K562 (cell line): Measurements from ENCODE around the gene ATL2. TPM values are rescaled to one million over a fixed set of nuclear protein-coding genes. Genes with fewer than 3 reads are reported as not detected.

Source experiments
- ATAC-seq: fragments of 200-7000 bp; cut with Tn5 transposase; 3 replicates; pipeline ENCODE4 v1.9.1; 2020; ENCODE audit warnings: moderate library complexity
- BruUV-seq: library from RNA; stranded (reverse); fragments of 400-500 nt; replicated peaks from 2 replicates; lab custom pipeline; 2021; lab: Mats Ljungman, UMichigan
- CTCF ChIA-PET: fragments of 300-600 bp; formaldehyde crosslinking; extraction: SDS; loops from one replicate; lab custom pipeline; 2021; ENCODE audit warnings: low intra/inter-chr PET ratio; lab: Yijun Ruan, JAX
- POLR2A ChIA-PET: fragments of 300-600, 350-650 bp; sonication (Branson Sonifier 250); formaldehyde crosslinking; extraction: SDS; loops from one replicate; lab custom pipeline; 2021; ENCODE audit warnings: antibody characterized with exemption, inconsistent platforms; lab: Yijun Ruan, JAX
- DNase-seq, 4 experiments: peaks; one replicate each; pipeline versions ENCODE4 v3.0.0 to v3.0.0-alpha.2; 2011 to 2018; ENCODE audit warnings: low spot score in 3 of 4, mixed read lengths in 3 of 4; ENCODE audit errors: extremely low read depth in 1 of 4
- FAIRE-seq: peaks from 2 replicates; lab custom pipeline; 2011; peaks lifted over from hg19 to GRCh38; lab: Jason Lieb, UNC
- H2AFZ ChIP-seq: 2 replicates; pipeline ENCODE4 v1.6.0; 2011; ENCODE audit warnings: low read depth, low read length, control low read depth, inconsistent platforms
- H3K27ac ChIP-seq: fragments of 200-600 bp; 3 replicates; pipeline ENCODE4 v1.8.0; 2011; ENCODE audit warnings: low read depth, mild to moderate bottlenecking, control low read depth, inconsistent platforms, low read length, moderate library complexity, mixed read lengths; ENCODE audit errors: extremely low read depth
- H3K27me3 ChIP-seq, 2 experiments: fragments of 300-600 bp in 1 of 2; 2 replicates in 1 of 2; 3 replicates in 1 of 2; pipeline versions ENCODE4 v1.6.0 to v1.8.0; 2011; ENCODE audit warnings: inconsistent platforms in 2 of 2, low read length in 2 of 2, mild to moderate bottlenecking in 1 of 2, mixed read lengths in 1 of 2, moderate library complexity in 1 of 2; ENCODE audit not compliant: control insufficient read depth in 2 of 2, insufficient read depth in 2 of 2
- H3K36me3 ChIP-seq: fragments of 300-600 bp; 3 replicates; pipeline ENCODE4 v1.8.0; 2011; ENCODE audit warnings: mild to moderate bottlenecking, low read length, inconsistent platforms; ENCODE audit not compliant: control insufficient read depth, insufficient read depth
- H3K4me1 ChIP-seq, 2 experiments: fragments of 200-600 bp in 1 of 2; replicated peaks in 1 of 2; 2 replicates in 1 of 2; 3 replicates in 1 of 2; pipeline versions ENCODE4 v1.5.1 to v1.8.0; 2011; ENCODE audit warnings: inconsistent platforms in 2 of 2, low read length in 2 of 2, mild to moderate bottlenecking in 1 of 2, mixed read lengths in 1 of 2, moderate library complexity in 1 of 2; ENCODE audit not compliant: control insufficient read depth in 2 of 2, insufficient read depth in 2 of 2
- H3K4me2 ChIP-seq: 2 replicates; pipeline ENCODE4 v1.6.1; 2011; ENCODE audit warnings: low read length, control low read depth, inconsistent platforms, mixed read lengths; ENCODE audit not compliant: insufficient read depth
- H3K4me3 ChIP-seq: fragments of 200-600 bp; sonication (generic), shearing (Covaris generic); 2 replicates; pipeline ENCODE4 v1.5.1; 2016; ENCODE audit warnings: control low read depth, inconsistent platforms
- H3K79me2 ChIP-seq: fragments of 200-600 bp; 3 replicates; pipeline ENCODE4 v1.8.0; 2011; ENCODE audit warnings: low read length, inconsistent platforms; ENCODE audit not compliant: control insufficient read depth, insufficient read depth
- H3K9ac ChIP-seq, 2 experiments: 2 replicates each; pipeline versions ENCODE4 v1.6.0 to v1.6.1; 2011; ENCODE audit warnings: low read depth in 2 of 2, low read length in 2 of 2, control low read depth in 1 of 2, inconsistent platforms in 1 of 2, mild to moderate bottlenecking in 1 of 2, mixed read lengths in 1 of 2; ENCODE audit not compliant: insufficient read depth in 1 of 2
- H3K9me1 ChIP-seq: one replicate; pipeline ENCODE4 v1.6.0; 2011; ENCODE audit warnings: inconsistent platforms, mild to moderate bottlenecking, low read length, moderate library complexity; ENCODE audit not compliant: control insufficient read depth, insufficient read depth
- H3K9me3 ChIP-seq: replicated peaks from 2 replicates; pipeline ENCODE4 v1.5.1; 2011; ENCODE audit warnings: low read depth, low read length, inconsistent platforms; ENCODE audit not compliant: control insufficient read depth, insufficient read depth
- H4K20me1 ChIP-seq: replicated peaks from 2 replicates; pipeline ENCODE4 v1.6.1; 2011; ENCODE audit warnings: low read length, inconsistent platforms, mixed read lengths; ENCODE audit not compliant: control insufficient read depth, insufficient read depth
- CBX8 ChIP-seq: fragments of 200-600 bp; sonication (generic); IDR thresholded peaks from 2 replicates; pipeline ENCODE4 v1.6.1; 2012; ENCODE audit warnings: borderline replicate concordance, mixed run types, low read depth, mild to moderate bottlenecking, moderate library complexity, mixed read lengths, low read length, control low read depth, inconsistent platforms; ENCODE audit not compliant: poor library complexity, severe bottlenecking; ENCODE audit errors: extremely low read depth
- HMG20B ChIP-seq: fragments of 250-450 bp; sonication (Bioruptor Pico); IDR thresholded peaks from 2 replicates; pipeline ENCODE4 v1.5.0; 2021; ENCODE audit warnings: mild to moderate bottlenecking
- KDM5B ChIP-seq: fragments of 200-600 bp; sonication (generic); IDR thresholded peaks from 2 replicates; pipeline ENCODE4 v1.6.1; 2012; ENCODE audit warnings: low read depth, mild to moderate bottlenecking, moderate library complexity, low read length, control low read depth, inconsistent platforms; ENCODE audit not compliant: insufficient replicate concordance
- MEF2D ChIP-seq: conservative IDR thresholded peaks from 2 replicates; pipeline ENCODE4 v1.6.1; 2016; ENCODE audit warnings: low read depth, missing genetic modification characterization, missing compliant biosample characterization
- NFE2L1 ChIP-seq: fragments of 450-650 bp; IDR thresholded peaks from 2 replicates; pipeline ENCODE4 v1.6.1; 2016; ENCODE audit warnings: missing genetic modification characterization, low read depth, mild to moderate bottlenecking, missing compliant biosample characterization, moderate library complexity, borderline replicate concordance
- PCBP2 ChIP-seq: fragments of 200-400 bp; formaldehyde crosslinking; IDR thresholded peaks from 2 replicates; pipeline ENCODE4 v1.6.1; 2018; ENCODE audit warnings: low read length, low read depth, mild to moderate bottlenecking, moderate library complexity; ENCODE audit not compliant: poor library complexity, severe bottlenecking
- POLR2AphosphoS5 ChIP-seq: IDR thresholded peaks from 2 replicates; pipeline ENCODE4 v1.6.1; 2011; ENCODE audit warnings: mild to moderate bottlenecking, low read depth, low read length, moderate library complexity; ENCODE audit not compliant: control insufficient read depth, insufficient read depth
- TBP ChIP-seq: optimal IDR thresholded peaks from 2 replicates; pipeline ENCODE3; 2011; ENCODE audit warnings: low read depth, low read length, improper control_type of control experiment
- ZNF121 ChIP-seq: sonication (generic); formaldehyde crosslinking; conservative IDR thresholded peaks from 2 replicates; pipeline ENCODE4 v1.8.0; 2022; ENCODE audit warnings: missing genetic modification reagents
- ZNF133 ChIP-seq: fragments of 250-450 bp; sonication (Bioruptor Pico); IDR thresholded peaks from 2 replicates; pipeline ENCODE4 v1.4.0; 2020; ENCODE audit warnings: mild to moderate bottlenecking
- ZNF512 ChIP-seq: IDR thresholded peaks from 2 replicates; pipeline ENCODE4 v1.6.1; 2016; ENCODE audit warnings: missing genetic modification characterization, missing compliant biosample characterization
- ZNF79 ChIP-seq: fragments of 250-450 bp; sonication (Bioruptor Pico); IDR thresholded peaks from 2 replicates; pipeline ENCODE4 v1.4.0; 2020; ENCODE audit warnings: low read depth, mild to moderate bottlenecking, moderate library complexity
- WGBS: fragments of 100-300 bp; shearing (Covaris generic); methylation state at CpG from one replicate; pipeline ENCODE4 v1.1.6; 2016; ENCODE audit warnings: low coverage, mixed read lengths; ENCODE audit not compliant: insufficient coverage; ENCODE audit errors: missing lambda C conversion rate; 5-methylcytosine and 5-hydroxymethylcytosine counted together
- in situ Hi-C: fragments of 300-500 bp; cut with MboI; formaldehyde crosslinking; loops from 4 replicates; pipeline ENCODE4 v1.15.0; 2018; ENCODE audit warnings: inconsistent platforms, mixed read lengths
- intact Hi-C: fragments of 100-400 bp; cut with micrococcal nuclease; formaldehyde crosslinking; loops from 2 replicates; pipeline ENCODE4 v1.14.2; 2022
- polyA plus RNA-seq, 8 experiments: library from polyadenylated mRNA; depleted of rRNA in 4 of 8; stranded (reverse) in 5 of 8; unstranded in 3 of 8; fragments of >200 nt; fragmentation: Nextera tagmentation in 2 of 8; fragmentation: Illumina TruSeq in 1 of 8; extraction: Ambion mirVana in 2 of 8; extraction: Trizol in 1 of 8; gene quantifications; 2 replicates each; pipeline versions ENCODE4 v1.2.1 to v1.2.3, GENCODE V29; 2011 to 2014; ENCODE audit warnings: inconsistent platforms in 1 of 8, missing spikeins in 1 of 8
- total RNA-seq, 7 experiments: library from RNA; depleted of rRNA in 6 of 7; stranded (reverse); fragments of >200 nt in 6 of 7; fragmentation: Illumina TruSeq in 2 of 7; extraction: Trizol in 2 of 7; gene quantifications; 2 replicates each; pipeline versions ENCODE4 v1.2.1 to v1.2.3, GENCODE V29; 2011 to 2021; ENCODE audit warnings: low replicate concordance in 1 of 7

Gene ATL2
- total and polyA plus RNA-seq, 9 of the 15 experiments (the other 6 are each of a cell fraction or from before 2014, with no cell fraction given): 12.0 to 80.8 (median 70.2) TPM

GRCh38 chr2:38360177-38360576 lies 16.9 kb downstream of the ATL2 start:
- H3K4me1 ChIP-seq: peaks cover 18 to 26% of the 10 kb centered on the region in 2 experiments; a peak in 4 of 5 replicates
- ATAC-seq (no peak), FAIRE-seq (no peak), DNase-seq (no peak)
- no TSS peak for BruUV-seq
- CTCF ChIA-PET: no interaction called here
- H4K20me1 ChIP-seq: no peaks in the 10 kb centered on the region
- no peaks in the 10 kb centered on the region for H3K9me1 ChIP-seq
- 92% methylated on average over 2 of the region's 2 CpGs for WGBS
- no peak overlapping the region for H3K27ac ChIP-seq
- H3K9ac ChIP-seq: no peak overlapping the region
- no peak overlapping the region for H3K4me3 ChIP-seq
- H3K79me2 ChIP-seq: peaks cover 94% of the 10 kb centered on the region
- in situ Hi-C loops: no loop called here
- intact Hi-C loops: no loop called here
- peaks cover 22% of the 10 kb centered on the region; the same call in 2 of the 3 replicates for H3K36me3 ChIP-seq
- H2AFZ ChIP-seq: no peak overlapping the region
- H3K9me3 ChIP-seq: no peaks in the 10 kb centered on the region
- no peak for TF ChIP-seq ZNF133 (CRISPR knock-in tag)
- no peak for TF ChIP-seq KDM5B
- TF ChIP-seq ZNF121 (CRISPR knock-in tag): peak; percentile 29; the same call in 1 of the 2 replicates
- TF ChIP-seq PCBP2: no peak
- no peak overlapping the region for H3K4me2 ChIP-seq
- POLR2A ChIA-PET: interaction anchor here (0.8 to 7.5 kb wide), 2 partner anchors 14 to 431 kb away, joined by 3 to 111 read pairs; partner anchors contain the start of gene ATL2
- no peaks in the 10 kb centered on the region for H3K27me3 ChIP-seq

GRCh38 chr2:38353402-38353801 lies 23.7 kb downstream of the ATL2 start:
- Histone ChIP-seq H3K9me3 (no peaks in the 10 kb centered on the region), H3K9ac (no peak overlapping the region), H3K27ac (no peak overlapping the region), H3K79me2 (peaks cover 89% of the 10 kb centered on the region), H3K4me3 (no peak overlapping the region), H3K4me2 (no peak overlapping the region), H4K20me1 (peaks cover 8% of the 10 kb centered on the region; the same call in 1 of the 2 replicates), H3K4me1 (peaks cover 4 to 14% of the 10 kb centered on the region in 2 experiments; a peak in 4 of 5 replicates), H2AFZ (no peak overlapping the region), H3K36me3 (peaks cover 31% of the 10 kb centered on the region; the same call in 2 of the 3 replicates), H3K27me3 (no peaks in the 10 kb centered on the region), H3K9me1 (no peaks in the 10 kb centered on the region)
- intact Hi-C loops (no loop called here), in situ Hi-C loops (no loop called here)
- ChIA-PET CTCF (no interaction called here), POLR2A (interaction anchor here (0.7 to 2.9 kb wide), 5 partner anchors 8 to 23 kb away, joined by 4 to 15 read pairs (median 6); partner anchors contain the start of gene ATL2)
- ATAC-seq: no peak
- no peak for DNase-seq
- FAIRE-seq: no peak
- BruUV-seq: no TSS peak
- WGBS: 81% methylated on average over 2 of the region's 2 CpGs
- TF ChIP-seq HMG20B (CRISPR knock-in tag) (no peak), POLR2AphosphoS5 (no peak), TBP (no peak), ZNF79 (CRISPR knock-in tag) (no peak), NFE2L1 (tag) (no peak), CBX8 (no peak), MEF2D (tag) (no peak), ZNF512 (tag) (no peak)
